ENCODE results near the gene HAPSTR1.

Gene HAPSTR1

GRCh38 chr16:9135797-9136196 lies 44.4 kb downstream of the HAPSTR1 start:
- no peaks in the 10 kb centered on the region for H3K4me1 ChIP-seq (ENCODE audit: control insufficient read depth, low read depth, low read length)
- no peaks in the 10 kb centered on the region for H3K27me3 ChIP-seq (ENCODE audit: insufficient read depth, low read length, poor library complexity)
- no peak overlapping the region for H3K4me2 ChIP-seq (ENCODE audit: low read length)
- H2BK15ac ChIP-seq (replicated peaks; ENCODE audit: low read depth): no peak overlapping the region
- H3K56ac ChIP-seq (ENCODE audit: low read length): no peak overlapping the region
- peaks cover 1% of the 10 kb centered on the region for H3K79me1 ChIP-seq (ENCODE audit: low read length)
- no peak overlapping the region for H3K27ac ChIP-seq (ENCODE audit: low read depth, low read length)
- H3K18ac ChIP-seq (ENCODE audit: low read length): no peak overlapping the region
- H3K79me2 ChIP-seq (ENCODE audit: control insufficient read depth, insufficient read depth, low read length): no peaks in the 10 kb centered on the region
- DNase-seq: no peak
- WGBS (ENCODE audit: extremely low coverage, insufficient coverage, low lambda C conversion rate): no CpG with 5 or more reads among the region's 8 CpGs
- H3K23ac ChIP-seq (ENCODE audit: low read length): no peak overlapping the region
- H3K4ac ChIP-seq (ENCODE audit: low read depth, low read length): no peak overlapping the region
- H4K8ac ChIP-seq (ENCODE audit: low read depth, low read length): no peak overlapping the region
- H3K36me3 ChIP-seq (ENCODE audit: control insufficient read depth, insufficient read depth, low read length): no peaks in the 10 kb centered on the region
- no peak overlapping the region for H4K5ac ChIP-seq (ENCODE audit: low read length)
- H3K4me3 ChIP-seq (ENCODE audit: low read length): no peak overlapping the region
- no peak overlapping the region for H3K9ac ChIP-seq (ENCODE audit: low read length)
- H2AK5ac ChIP-seq (ENCODE audit: low read length): no peak overlapping the region
- no peak overlapping the region for H2BK120ac ChIP-seq (ENCODE audit: low read depth, low read length)
- no peak overlapping the region for H2BK5ac ChIP-seq (ENCODE audit: low read length)

- Histone ChIP-seq H4K5ac (ENCODE audit: low read length) (no peak overlapping the region), H3K56ac (ENCODE audit: low read length) (no peak overlapping the region), H2BK120ac (ENCODE audit: low read depth, low read length) (no peak overlapping the region), H3K4me1 (ENCODE audit: control insufficient read depth, low read depth, low read length) (no peaks in the 10 kb centered on the region), H3K4me2 (ENCODE audit: low read length) (no peak overlapping the region), H3K79me2 (ENCODE audit: control insufficient read depth, insufficient read depth, low read length) (no peaks in the 10 kb centered on the region), H3K4me3 (ENCODE audit: low read length) (no peak overlapping the region), H3K27ac (ENCODE audit: low read depth, low read length) (no peak overlapping the region), H3K27me3 (ENCODE audit: insufficient read depth, low read length, poor library complexity) (no peaks in the 10 kb centered on the region), H3K4ac (ENCODE audit: low read depth, low read length) (no peak overlapping the region), H3K79me1 (ENCODE audit: low read length) (peaks cover 1% of the 10 kb centered on the region), H2BK5ac (ENCODE audit: low read length) (no peak overlapping the region), H3K18ac (ENCODE audit: low read length) (no peak overlapping the region), H2AK5ac (ENCODE audit: low read length) (no peak overlapping the region), H4K8ac (ENCODE audit: low read depth, low read length) (no peak overlapping the region), H2BK15ac (replicated peaks; ENCODE audit: low read depth) (no peak overlapping the region), H3K36me3 (ENCODE audit: control insufficient read depth, insufficient read depth, low read length) (no peaks in the 10 kb centered on the region), H3K23ac (ENCODE audit: low read length) (no peak overlapping the region), H3K9ac (ENCODE audit: low read length) (no peak overlapping the region)
- no CpG with 5 or more reads among the region's 13 CpGs for WGBS (ENCODE audit: extremely low coverage, insufficient coverage, low lambda C conversion rate)
- DNase-seq: no peak
Observed at GRCh38 chr16:9136596-9136995, 45.2 kb downstream of the HAPSTR1 start.

GRCh38 chr16:9138021-9138680 lies 46.7 kb downstream of the HAPSTR1 start:
- Histone ChIP-seq H3K18ac (ENCODE audit: low read length) (no peak overlapping the region), H3K27me3 (ENCODE audit: insufficient read depth, low read length, poor library complexity) (no peaks in the 10 kb centered on the region), H2BK15ac (replicated peaks; ENCODE audit: low read depth) (no peak overlapping the region), H2AK5ac (ENCODE audit: low read length) (no peak overlapping the region), H3K79me1 (ENCODE audit: low read length) (peaks cover 1% of the 10 kb centered on the region), H4K8ac (ENCODE audit: low read depth, low read length) (no peak overlapping the region), H3K4ac (ENCODE audit: low read depth, low read length) (no peak overlapping the region), H2BK5ac (ENCODE audit: low read length) (no peak overlapping the region), H3K4me1 (ENCODE audit: control insufficient read depth, low read depth, low read length) (no peaks in the 10 kb centered on the region), H3K79me2 (ENCODE audit: control insufficient read depth, insufficient read depth, low read length) (no peaks in the 10 kb centered on the region), H3K4me2 (ENCODE audit: low read length) (no peak overlapping the region), H3K23ac (ENCODE audit: low read length) (no peak overlapping the region), H3K56ac (ENCODE audit: low read length) (no peak overlapping the region), H4K5ac (ENCODE audit: low read length) (no peak overlapping the region), H3K27ac (ENCODE audit: low read depth, low read length) (no peak overlapping the region), H3K9ac (ENCODE audit: low read length) (no peak overlapping the region), H3K4me3 (ENCODE audit: low read length) (no peak overlapping the region), H3K36me3 (ENCODE audit: control insufficient read depth, insufficient read depth, low read length) (no peaks in the 10 kb centered on the region), H2BK120ac (ENCODE audit: low read depth, low read length) (no peak overlapping the region)
- WGBS (ENCODE audit: extremely low coverage, insufficient coverage, low lambda C conversion rate): no CpG with 5 or more reads among the region's 14 CpGs
- DNase-seq: peak; percentile 74

GRCh38 chr16:9138731-9139501 lies 47.5 kb downstream of the HAPSTR1 start:
- H3K27me3 ChIP-seq (ENCODE audit: insufficient read depth, low read length, poor library complexity): no peaks in the 10 kb centered on the region
- no peaks in the 10 kb centered on the region for H3K4me1 ChIP-seq (ENCODE audit: control insufficient read depth, low read depth, low read length)
- no peak overlapping the region for H2BK5ac ChIP-seq (ENCODE audit: low read length)
- H3K4me3 ChIP-seq (ENCODE audit: low read length): no peak overlapping the region
- peak; percentile 86 for DNase-seq
- H3K4me2 ChIP-seq (ENCODE audit: low read length): no peak overlapping the region
- no peak overlapping the region for H4K5ac ChIP-seq (ENCODE audit: low read length)
- peak overlapping the region; percentile 30 for H3K9ac ChIP-seq (ENCODE audit: low read length)
- no peak overlapping the region for H3K23ac ChIP-seq (ENCODE audit: low read length)
- H3K79me1 ChIP-seq (ENCODE audit: low read length): peaks cover 1% of the 10 kb centered on the region
- WGBS (ENCODE audit: extremely low coverage, insufficient coverage, low lambda C conversion rate): no CpG with 5 or more reads among the region's 21 CpGs
- H3K56ac ChIP-seq (ENCODE audit: low read length): peak overlapping the region; percentile 42
- H2BK15ac ChIP-seq (replicated peaks; ENCODE audit: low read depth): no peak overlapping the region
- H3K18ac ChIP-seq (ENCODE audit: low read length): no peak overlapping the region
- no peaks in the 10 kb centered on the region for H3K79me2 ChIP-seq (ENCODE audit: control insufficient read depth, insufficient read depth, low read length)
- no peak overlapping the region for H3K27ac ChIP-seq (ENCODE audit: low read depth, low read length)
- H2AK5ac ChIP-seq (ENCODE audit: low read length): no peak overlapping the region
- no peak overlapping the region for H3K4ac ChIP-seq (ENCODE audit: low read depth, low read length)
- H4K8ac ChIP-seq (ENCODE audit: low read depth, low read length): no peak overlapping the region
- no peak overlapping the region for H2BK120ac ChIP-seq (ENCODE audit: low read depth, low read length)
- H3K36me3 ChIP-seq (ENCODE audit: control insufficient read depth, insufficient read depth, low read length): no peaks in the 10 kb centered on the region

GRCh38 chr16:9139965-9140364 lies 48.5 kb downstream of the HAPSTR1 start:
- Histone ChIP-seq H4K5ac (ENCODE audit: low read length) (no peak overlapping the region), H3K4me2 (ENCODE audit: low read length) (no peak overlapping the region), H2BK5ac (ENCODE audit: low read length) (no peak overlapping the region), H3K9ac (ENCODE audit: low read length) (no peak overlapping the region), H2BK15ac (replicated peaks; ENCODE audit: low read depth) (no peak overlapping the region), H3K36me3 (ENCODE audit: control insufficient read depth, insufficient read depth, low read length) (no peaks in the 10 kb centered on the region), H2BK120ac (ENCODE audit: low read depth, low read length) (no peak overlapping the region), H3K23ac (ENCODE audit: low read length) (no peak overlapping the region), H3K18ac (ENCODE audit: low read length) (no peak overlapping the region), H3K27ac (ENCODE audit: low read depth, low read length) (no peak overlapping the region), H2AK5ac (ENCODE audit: low read length) (no peak overlapping the region), H3K4me1 (ENCODE audit: control insufficient read depth, low read depth, low read length) (no peaks in the 10 kb centered on the region), H3K4me3 (ENCODE audit: low read length) (no peak overlapping the region), H3K27me3 (ENCODE audit: insufficient read depth, low read length, poor library complexity) (no peaks in the 10 kb centered on the region), H3K79me1 (ENCODE audit: low read length) (peaks cover 1% of the 10 kb centered on the region), H4K8ac (ENCODE audit: low read depth, low read length) (no peak overlapping the region), H3K79me2 (ENCODE audit: control insufficient read depth, insufficient read depth, low read length) (no peaks in the 10 kb centered on the region), H3K56ac (ENCODE audit: low read length) (no peak overlapping the region), H3K4ac (ENCODE audit: low read depth, low read length) (no peak overlapping the region)
- DNase-seq: peak; percentile 84
- WGBS (ENCODE audit: extremely low coverage, insufficient coverage, low lambda C conversion rate): no CpG with 5 or more reads among the region's 7 CpGs
